GM10248 (cell line): Measurements from ENCODE around the gene RNF220.

Source experiments
- CTCF ChIA-PET: fragments of 300-600 bp; sonication (Branson Sonifier 250); formaldehyde crosslinking; extraction: SDS; loops from one replicate; lab custom pipeline; 2021; ENCODE audit warnings: antibody characterized with exemption; lab: Yijun Ruan, JAX
- POLR2A ChIA-PET: fragments of 350-650 bp; sonication (Branson Sonifier 250); formaldehyde crosslinking; extraction: SDS; loops from one replicate; lab custom pipeline; 2020; ENCODE audit warnings: antibody characterized with exemption; lab: Yijun Ruan, JAX
- DNase-seq: peaks from one replicate; pipeline ENCODE4 v3.0.0; 2012; ENCODE audit errors: extremely low spot score
- CTCF ChIP-seq: IDR thresholded peaks from 2 replicates; pipeline ENCODE4 v1.5.1; 2012; ENCODE audit warnings: mild to moderate bottlenecking, low read depth; ENCODE audit errors: extremely low read depth, missing control alignments, control extremely low read depth

Gene RNF220

DNA sequence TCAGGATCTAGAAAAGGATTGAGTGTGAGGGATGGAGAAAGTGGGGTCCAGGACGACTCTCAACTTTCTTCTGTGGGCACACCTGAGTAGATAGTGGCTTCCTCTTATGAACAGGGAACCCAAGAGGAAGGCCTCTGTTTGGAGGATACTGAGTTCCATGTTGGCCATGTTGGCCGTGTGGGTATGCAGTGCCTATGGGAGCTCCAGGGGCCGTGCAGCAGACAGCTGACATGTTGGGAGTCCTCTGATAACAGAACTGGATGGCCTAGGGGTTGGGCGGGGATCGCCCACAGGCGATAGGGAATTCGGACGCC is 226.2 kb downstream of the RNF220 start:
- POLR2A ChIA-PET, result interaction anchor here (0.6 to 1.4 kb wide), 7 partner anchors 12 to 419 kb away, joined by 3 to 4 read pairs (median 3); partner anchors contain the start of genes ARMH1 and TMEM53

GRCh38 chr1:44631647-44632539 is 226.8 kb downstream of the RNF220 start:
- CTCF ChIA-PET, result interaction anchor here (0.6 to 13.8 kb wide), 10 partner anchors 10 to 414 kb away, joined by 3 to 204 read pairs (median 4); partner anchors contain the start of genes PLK3 and TMEM53
- POLR2A ChIA-PET, result interaction anchor here (0.6 to 1.4 kb wide), 11 partner anchors 11 to 1554 kb away, joined by 3 to 4 read pairs (median 3); partner anchors contain the start of genes ARMH1 and TMEM53
- TF ChIP-seq CTCF, result no peak
- peak; percentile 96 for DNase-seq

More for the DNA sequence above, 226.2 kb downstream of the RNF220 start:
- TF ChIP-seq CTCF, result no peak
- no peak for DNase-seq
- CTCF ChIA-PET, result interaction anchor here (0.6 to 13.8 kb wide), 6 partner anchors 10 to 413 kb away, joined by 3 to 204 read pairs (median 9); partner anchors contain the start of gene PLK3

- TF ChIP-seq CTCF, result no peak
- no peak for DNase-seq
- CTCF ChIA-PET, result interaction anchor here (1.0 to 13.8 kb wide), 10 partner anchors 9 to 414 kb away, joined by 3 to 204 read pairs (median 4); partner anchors contain the start of gene TMEM53
- POLR2A ChIA-PET, result interaction anchor here (0.6 to 1.2 kb wide), 5 partner anchors 12 to 1554 kb away, joined by 3 to 4 read pairs (median 3); no protein-coding TSS in a partner anchor
Measured at GRCh38 chr1:44632598-44632997, 227.5 kb downstream of the RNF220 start.

- DNase-seq, result no peak
- POLR2A ChIA-PET, result interaction anchor here (1.4 kb wide), 1 partner anchor 185 kb away, joined by 3 read pairs; no protein-coding TSS in a partner anchor
- no peak for TF ChIP-seq CTCF
- CTCF ChIA-PET, result interaction anchor here (0.9 to 13.8 kb wide), 4 partner anchors 15 to 40 kb away, joined by 3 to 204 read pairs (median 4); no protein-coding TSS in a partner anchor
Measured at GRCh38 chr1:44634606-44635189, 229.6 kb downstream of the RNF220 start.

- CTCF ChIA-PET, result interaction anchor here (1.2 to 13.8 kb wide), 5 partner anchors 14 to 318 kb away, joined by 3 to 204 read pairs (median 3); no protein-coding TSS in a partner anchor
- POLR2A ChIA-PET, result no interaction called here
- DNase-seq, result no peak
- TF ChIP-seq CTCF, result no peak
Measured at GRCh38 chr1:44635439-44635838, 230.4 kb downstream of the RNF220 start.
